Measurements from ENCODE around the gene CYP2A7.
"Not testable (repeated sequence)": the region's sequence is repeated elsewhere in the genome, so short reads cannot be mapped to it uniquely, and the experiment has no call there.

- TF ChIP-seq POLR2AphosphoS5 (IDR thresholded peaks at IDR 0.05) = not testable (repeated sequence)
- TF ChIP-seq, protein P1, sequence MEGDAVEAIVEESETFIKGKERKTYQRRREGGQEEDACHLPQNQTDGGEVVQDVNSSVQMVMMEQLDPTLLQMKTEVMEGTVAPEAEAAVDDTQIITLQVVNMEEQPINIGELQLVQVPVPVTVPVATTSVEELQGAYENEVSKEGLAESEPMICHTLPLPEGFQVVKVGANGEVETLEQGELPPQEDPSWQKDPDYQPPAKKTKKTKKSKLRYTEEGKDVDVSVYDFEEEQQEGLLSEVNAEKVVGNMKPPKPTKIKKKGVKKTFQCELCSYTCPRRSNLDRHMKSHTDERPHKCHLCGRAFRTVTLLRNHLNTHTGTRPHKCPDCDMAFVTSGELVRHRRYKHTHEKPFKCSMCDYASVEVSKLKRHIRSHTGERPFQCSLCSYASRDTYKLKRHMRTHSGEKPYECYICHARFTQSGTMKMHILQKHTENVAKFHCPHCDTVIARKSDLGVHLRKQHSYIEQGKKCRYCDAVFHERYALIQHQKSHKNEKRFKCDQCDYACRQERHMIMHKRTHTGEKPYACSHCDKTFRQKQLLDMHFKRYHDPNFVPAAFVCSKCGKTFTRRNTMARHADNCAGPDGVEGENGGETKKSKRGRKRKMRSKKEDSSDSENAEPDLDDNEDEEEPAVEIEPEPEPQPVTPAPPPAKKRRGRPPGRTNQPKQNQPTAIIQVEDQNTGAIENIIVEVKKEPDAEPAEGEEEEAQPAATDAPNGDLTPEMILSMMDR (IDR thresholded peaks at IDR 0.05; ENCODE audit: poor library complexity, severe bottlenecking) = not testable (repeated sequence)
These were observed 49.6 kb downstream of the CYP2A7 start for GRCh38 chr19:40832431-40832790.

Measured in neural cell (in vitro differentiated cells).